WTC11 (cell line): ENCODE data around the gene CLEC18B. TPM values are rescaled to one million over a fixed set of nuclear protein-coding genes. Genes with fewer than 3 reads are reported as not detected.

Source experiments
- ATAC-seq: fragments of 200-7000 bp; cut with Tn5 transposase; 2 replicates; pipeline ENCODE4 v1.10.0; 2021; ENCODE audit warnings: mild to moderate bottlenecking, moderate library complexity
- CTCF ChIA-PET: fragments of 300-600 bp; sonication (Branson Sonifier 250); formaldehyde crosslinking; loops from one replicate; lab custom pipeline; 2021; ENCODE audit warnings: antibody characterized with exemption; lab: Charles Lee
- POLR2A ChIA-PET: fragments of 350-600 bp; sonication (Branson Sonifier 250); formaldehyde crosslinking; loops from one replicate; lab custom pipeline; 2021; ENCODE audit warnings: antibody characterized with exemption; lab: Charles Lee
- DNase-seq: peaks from one replicate; pipeline ENCODE4 v3.0.0; 2021; ENCODE audit warnings: low spot score
- H3K27ac Mint-ChIP-seq: 2 replicates; pipeline ENCODE4 v1.8.0; 2021; ENCODE audit warnings: mixed read lengths
- H3K27me3 Mint-ChIP-seq: 2 replicates; pipeline ENCODE4 v1.8.0; 2021; ENCODE audit warnings: low read depth, mild to moderate bottlenecking, moderate library complexity, mixed read lengths
- H3K36me3 Mint-ChIP-seq: 2 replicates; pipeline ENCODE4 v1.8.0; 2021; ENCODE audit warnings: mixed read lengths
- H3K4me1 Mint-ChIP-seq: 2 replicates; pipeline ENCODE4 v1.8.0; 2022; ENCODE audit warnings: mixed read lengths
- H3K4me3 Mint-ChIP-seq: 2 replicates; pipeline ENCODE4 v1.8.0; 2021; ENCODE audit warnings: mild to moderate bottlenecking, moderate library complexity, mixed read lengths
- H3K9me3 Mint-ChIP-seq: 2 replicates; pipeline ENCODE4 v1.8.0; 2021; ENCODE audit warnings: mixed read lengths
- AFF4 ChIP-seq: sonication (generic); formaldehyde crosslinking; IDR thresholded peaks from 2 replicates; pipeline ENCODE4 v1.8.1; 2023; ENCODE audit warnings: mild to moderate bottlenecking, missing genetic modification reagents, borderline replicate concordance
- AR ChIP-seq: fragments of 250-450 bp; sonication (Bioruptor Pico); IDR thresholded peaks from 2 replicates; pipeline ENCODE4 v1.9.0; 2021; ENCODE audit warnings: mild to moderate bottlenecking
- ATF3 ChIP-seq: sonication (generic); formaldehyde crosslinking; conservative IDR thresholded peaks from 2 replicates; pipeline ENCODE4 v1.8.1; 2022; ENCODE audit warnings: mild to moderate bottlenecking, missing genetic modification reagents
- ELF4 ChIP-seq: sonication (generic); formaldehyde crosslinking; IDR thresholded peaks from 2 replicates; pipeline ENCODE4 v1.8.1; 2022; ENCODE audit warnings: low read depth, mild to moderate bottlenecking, moderate library complexity, missing genetic modification reagents
- EMX1 ChIP-seq: fragments of 250-450 bp; sonication (Bioruptor Pico); IDR thresholded peaks from 2 replicates; pipeline ENCODE4 v1.8.0; 2021; ENCODE audit warnings: mild to moderate bottlenecking
- GTF2I ChIP-seq: fragments of 250-450 bp; sonication (Bioruptor Pico); conservative IDR thresholded peaks from 2 replicates; pipeline ENCODE4 v1.4.0; 2021; ENCODE audit warnings: mild to moderate bottlenecking
- IRF1 ChIP-seq: sonication (generic); formaldehyde crosslinking; IDR thresholded peaks from 2 replicates; pipeline ENCODE4 v1.8.0; 2023; ENCODE audit warnings: missing genetic modification reagents
- MAX ChIP-seq: sonication (generic); formaldehyde crosslinking; IDR thresholded peaks from 2 replicates; pipeline ENCODE4 v1.8.0; 2022; ENCODE audit warnings: mild to moderate bottlenecking, missing genetic modification reagents
- PREB ChIP-seq: sonication (generic); formaldehyde crosslinking; IDR thresholded peaks from 2 replicates; pipeline ENCODE4 v1.8.1; 2022; ENCODE audit warnings: mild to moderate bottlenecking, missing genetic modification reagents, moderate library complexity, borderline replicate concordance
- RORB ChIP-seq: fragments of 250-450 bp; sonication (Bioruptor Pico); IDR thresholded peaks from 2 replicates; pipeline ENCODE4 v1.9.0; 2021; ENCODE audit warnings: mild to moderate bottlenecking
- ZBTB43 ChIP-seq: sonication (generic); formaldehyde crosslinking; IDR thresholded peaks from 2 replicates; pipeline ENCODE4 v1.8.1; 2023; ENCODE audit warnings: mild to moderate bottlenecking, missing genetic modification reagents
- ZNF396 ChIP-seq: fragments of 250-450 bp; sonication (Bioruptor Pico); IDR thresholded peaks from 2 replicates; pipeline ENCODE4 v1.8.0; 2021; ENCODE audit warnings: mild to moderate bottlenecking, moderate library complexity, borderline replicate concordance
- total RNA-seq: library from RNA; stranded (reverse); gene quantifications from 3 replicates; pipeline ENCODE4 v1.2.3, GENCODE V29; 2021

Gene CLEC18B
- total RNA-seq, 1 experiment from 2014 or later, result 0.20 TPM

- H3K36me3 Mint-ChIP-seq, result peaks cover 86% of the 10 kb centered on the region
- no peaks in the 10 kb centered on the region for H3K9me3 Mint-ChIP-seq
- no peaks in the 10 kb centered on the region for H3K4me1 Mint-ChIP-seq
- no peaks in the 10 kb centered on the region for H3K27me3 Mint-ChIP-seq
- DNase-seq (no peak), ATAC-seq (no peak)
- H3K4me3 Mint-ChIP-seq, result no peak overlapping the region
- TF ChIP-seq IRF1 (CRISPR knock-in tag) (no peak), GTF2I (CRISPR knock-in tag) (no peak), ZNF396 (no peak), AR (CRISPR knock-in tag) (no peak), ELF4 (CRISPR knock-in tag) (no peak), EMX1 (CRISPR knock-in tag) (no peak), RORB (CRISPR knock-in tag) (no peak), PREB (CRISPR knock-in tag) (no peak)
- ChIA-PET CTCF (no interaction called here), POLR2A (no interaction called here)
- no peak overlapping the region for H3K27ac Mint-ChIP-seq
Observed at GRCh38 chr16:74466872-74467271, 45.6 kb upstream of the CLEC18B start.

GRCh38 chr16:74465851-74466685 lies 44.8 kb upstream of the CLEC18B start:
- Mint-ChIP-seq H3K4me1 (no peaks in the 10 kb centered on the region), H3K9me3 (no peaks in the 10 kb centered on the region), H3K4me3 (no peak overlapping the region), H3K27ac (no peak overlapping the region), H3K27me3 (no peaks in the 10 kb centered on the region), H3K36me3 (peaks cover 83% of the 10 kb centered on the region)
- ATAC-seq (no peak), DNase-seq (no peak)
- ChIA-PET CTCF (no interaction called here), POLR2A (no interaction called here)
- no peak for TF ChIP-seq ZBTB43 (CRISPR knock-in tag)
- TF ChIP-seq AFF4 (CRISPR knock-in tag), result no peak
- no peak for TF ChIP-seq MAX (CRISPR knock-in tag)
- TF ChIP-seq ATF3 (CRISPR knock-in tag), result no peak
